ENCODE measurements around the gene CYLD. TPM values are rescaled to one million over a fixed set of nuclear protein-coding genes. Genes with fewer than 3 reads are reported as not detected.

CYLD gene
- total RNA-seq, 4 donors from 2014 or later = 31.1 to 77.6 (median 50.2) TPM

DNA sequence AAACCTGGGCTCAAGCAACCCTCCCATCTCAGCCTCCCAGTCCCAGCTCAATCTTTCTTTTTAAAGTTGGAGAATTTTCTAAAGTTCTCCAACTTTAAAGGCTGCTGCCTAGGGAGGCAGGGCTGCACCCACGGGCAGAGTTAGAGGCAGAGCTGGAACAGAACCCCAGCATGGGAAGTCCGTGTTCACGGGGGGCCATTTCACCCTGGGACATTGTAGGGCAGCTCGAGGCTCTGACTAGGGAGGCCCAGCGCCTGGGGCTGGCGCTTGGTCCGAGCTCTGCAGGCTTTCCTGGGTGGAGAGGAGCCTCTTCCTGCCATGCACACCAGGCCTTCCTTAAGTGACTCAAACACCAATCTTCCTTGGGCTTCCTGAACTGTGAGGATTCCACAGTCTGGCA, 70.2 kb downstream of the CYLD start:
- no peak for DNase-seq (ENCODE audit: low spot score in 2 of 2)
- WGBS = 87% methylated on average over 5 of the region's 7 CpGs
- H3K4me3 ChIP-seq = no peak overlapping the region
- no peak for TF ChIP-seq EP300 (IDR thresholded peaks at IDR 0.05)
- TF ChIP-seq POLR2AphosphoS5 (IDR thresholded peaks at IDR 0.05) = no peak
- TF ChIP-seq, protein P1, sequence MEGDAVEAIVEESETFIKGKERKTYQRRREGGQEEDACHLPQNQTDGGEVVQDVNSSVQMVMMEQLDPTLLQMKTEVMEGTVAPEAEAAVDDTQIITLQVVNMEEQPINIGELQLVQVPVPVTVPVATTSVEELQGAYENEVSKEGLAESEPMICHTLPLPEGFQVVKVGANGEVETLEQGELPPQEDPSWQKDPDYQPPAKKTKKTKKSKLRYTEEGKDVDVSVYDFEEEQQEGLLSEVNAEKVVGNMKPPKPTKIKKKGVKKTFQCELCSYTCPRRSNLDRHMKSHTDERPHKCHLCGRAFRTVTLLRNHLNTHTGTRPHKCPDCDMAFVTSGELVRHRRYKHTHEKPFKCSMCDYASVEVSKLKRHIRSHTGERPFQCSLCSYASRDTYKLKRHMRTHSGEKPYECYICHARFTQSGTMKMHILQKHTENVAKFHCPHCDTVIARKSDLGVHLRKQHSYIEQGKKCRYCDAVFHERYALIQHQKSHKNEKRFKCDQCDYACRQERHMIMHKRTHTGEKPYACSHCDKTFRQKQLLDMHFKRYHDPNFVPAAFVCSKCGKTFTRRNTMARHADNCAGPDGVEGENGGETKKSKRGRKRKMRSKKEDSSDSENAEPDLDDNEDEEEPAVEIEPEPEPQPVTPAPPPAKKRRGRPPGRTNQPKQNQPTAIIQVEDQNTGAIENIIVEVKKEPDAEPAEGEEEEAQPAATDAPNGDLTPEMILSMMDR (IDR thresholded peaks at IDR 0.05) = no peak
- TF ChIP-seq POLR2A (IDR thresholded peaks at IDR 0.05) = no peak
- H3K27me3 ChIP-seq = no peaks in the 10 kb centered on the region
- H3K27ac ChIP-seq = no peak overlapping the region
- no peaks in the 10 kb centered on the region for H3K9me3 ChIP-seq
- H3K36me3 ChIP-seq = no peaks in the 10 kb centered on the region
- no peaks in the 10 kb centered on the region for H3K4me1 ChIP-seq

DNA sequence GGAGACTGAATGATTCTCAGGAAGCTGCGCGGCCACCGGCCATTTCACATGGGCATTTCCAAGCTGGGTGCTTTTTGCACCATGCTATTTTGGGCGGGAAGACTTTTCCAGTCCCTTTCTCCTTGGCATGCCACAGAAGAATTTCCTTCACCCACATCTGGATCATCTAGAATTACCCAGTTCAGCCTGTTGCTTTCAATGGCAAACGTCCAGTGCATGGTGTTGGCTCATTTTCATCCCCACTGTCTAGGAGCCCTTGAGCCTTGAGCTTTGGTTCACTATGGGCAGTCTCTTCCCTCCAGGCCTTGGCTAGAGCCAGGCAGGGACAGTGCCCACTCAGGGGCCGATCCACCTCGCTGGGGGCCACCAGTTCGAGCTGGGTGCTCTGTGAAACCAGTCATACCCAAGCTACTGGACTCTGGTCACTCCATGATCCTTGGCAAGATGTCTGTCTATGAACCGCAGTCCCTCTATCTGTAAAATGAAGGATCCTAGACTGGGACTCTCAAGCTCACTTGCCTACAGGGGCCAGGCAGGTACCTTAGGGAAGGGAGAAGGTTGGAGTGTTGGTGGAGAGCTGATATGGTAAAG, 71.1 kb downstream of the CYLD start:
- TF ChIP-seq, protein P1 (IDR thresholded peaks at IDR 0.05) = no peak
- TF ChIP-seq POLR2A (IDR thresholded peaks at IDR 0.05) = no peak
- no peak for TF ChIP-seq EP300 (IDR thresholded peaks at IDR 0.05)
- no peak for TF ChIP-seq POLR2AphosphoS5 (IDR thresholded peaks at IDR 0.05)
- H3K36me3 ChIP-seq = no peaks in the 10 kb centered on the region
- no peaks in the 10 kb centered on the region for H3K27me3 ChIP-seq
- H3K27ac ChIP-seq = no peak overlapping the region
- no peak for DNase-seq (ENCODE audit: low spot score in 2 of 2)
- no peaks in the 10 kb centered on the region for H3K9me3 ChIP-seq
- H3K4me3 ChIP-seq = no peak overlapping the region
- no peaks in the 10 kb centered on the region for H3K4me1 ChIP-seq
- 87% methylated on average over 9 of the region's 9 CpGs for whole genome bisulfite sequencing

DNA sequence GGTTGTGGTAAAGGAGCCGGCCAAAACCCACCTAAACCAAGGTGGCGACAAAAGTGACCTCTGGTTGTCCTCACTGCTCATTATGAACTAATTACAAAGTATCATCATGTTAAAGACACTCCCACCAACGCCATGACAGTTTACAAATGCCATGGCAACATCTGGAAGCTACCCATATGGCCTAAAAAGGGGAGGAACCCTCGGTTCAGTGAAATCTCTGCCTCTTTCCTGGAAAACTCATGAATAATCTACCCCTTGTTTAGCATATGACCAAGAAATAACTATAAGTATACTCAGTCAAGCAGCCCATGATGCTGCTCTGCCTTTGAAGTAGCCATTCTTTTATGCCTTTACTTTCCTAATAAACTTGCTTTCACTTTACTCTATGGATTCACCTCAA, 72.2 kb downstream of the CYLD start:
- no peak for DNase-seq (ENCODE audit: low spot score in 2 of 2)
- TF ChIP-seq, protein P1 (IDR thresholded peaks at IDR 0.05) = no peak
- TF ChIP-seq POLR2A (IDR thresholded peaks at IDR 0.05) = no peak
- TF ChIP-seq POLR2AphosphoS5 (IDR thresholded peaks at IDR 0.05) = no peak
- no peak for TF ChIP-seq EP300 (IDR thresholded peaks at IDR 0.05)
- no peaks in the 10 kb centered on the region for H3K9me3 ChIP-seq

DNA sequence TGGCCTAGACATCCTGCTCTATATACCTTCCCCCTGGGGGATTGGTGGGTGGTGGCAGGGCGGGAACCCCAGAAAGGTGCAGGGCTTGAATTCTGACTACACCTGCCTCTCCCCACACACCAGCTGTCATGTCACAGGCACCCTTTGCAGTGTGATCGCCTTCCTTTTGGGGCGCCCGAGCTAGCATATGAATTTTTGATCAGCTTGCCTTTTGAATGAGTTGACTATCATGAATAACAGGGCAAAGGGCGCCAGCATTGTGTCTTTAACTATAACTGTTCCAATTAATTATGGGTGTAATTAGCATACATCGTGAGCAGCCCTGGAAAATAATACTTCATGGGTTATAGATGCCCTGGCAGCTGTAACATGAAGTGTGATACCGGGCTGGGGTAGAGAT, 72.7 kb downstream of the CYLD start:
- Histone ChIP-seq H3K4me3 (no peak overlapping the region), H3K27me3 (no peaks in the 10 kb centered on the region), H3K9me3 (no peaks in the 10 kb centered on the region), H3K27ac (no peak overlapping the region), H3K4me1 (no peaks in the 10 kb centered on the region), H3K36me3 (no peaks in the 10 kb centered on the region)
- TF ChIP-seq, protein P1 (IDR thresholded peaks at IDR 0.05) = no peak
- TF ChIP-seq EP300 (IDR thresholded peaks at IDR 0.05) (no peak), POLR2A (IDR thresholded peaks at IDR 0.05) (no peak), POLR2AphosphoS5 (IDR thresholded peaks at IDR 0.05) (no peak)
- no peak for DNase-seq (ENCODE audit: low spot score in 2 of 2)
- 88% methylated on average over 7 of the region's 7 CpGs for WGBS

More for the DNA sequence above, 72.2 kb downstream of the CYLD start:
- no peaks in the 10 kb centered on the region for H3K36me3 ChIP-seq
- H3K27me3 ChIP-seq = no peaks in the 10 kb centered on the region
- H3K4me1 ChIP-seq = no peaks in the 10 kb centered on the region
- H3K27ac ChIP-seq = no peak overlapping the region
- WGBS = 75% methylated on average over 4 of the region's 4 CpGs
- no peak overlapping the region for H3K4me3 ChIP-seq

DNA sequence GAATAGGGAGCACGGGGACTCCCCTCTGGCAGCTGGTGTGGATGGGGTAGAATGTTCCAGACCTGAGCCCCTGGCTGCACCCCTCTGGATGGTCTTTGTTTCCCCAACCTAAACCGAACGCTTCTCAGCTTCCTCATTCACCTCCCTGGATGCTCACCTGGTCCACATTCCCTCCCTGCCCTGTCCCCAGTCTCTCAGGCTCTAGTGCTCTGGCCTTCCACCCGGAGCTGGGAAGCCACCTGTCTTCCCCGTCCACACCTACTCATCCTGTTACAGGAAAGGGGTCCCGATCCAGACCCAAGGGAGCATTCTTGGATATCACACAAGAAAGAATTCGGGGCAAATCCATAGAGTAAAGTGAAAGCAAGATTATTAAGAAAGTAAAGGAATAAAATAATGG, 73.5 kb downstream of the CYLD start:
- no peak for DNase-seq (ENCODE audit: low spot score in 2 of 2)
- Histone ChIP-seq H3K9me3 (no peaks in the 10 kb centered on the region), H3K27ac (no peak overlapping the region), H3K27me3 (no peaks in the 10 kb centered on the region), H3K4me3 (no peak overlapping the region), H3K4me1 (no peaks in the 10 kb centered on the region), H3K36me3 (no peaks in the 10 kb centered on the region)
- TF ChIP-seq POLR2AphosphoS5 (IDR thresholded peaks at IDR 0.05) = no peak
- no peak for TF ChIP-seq EP300 (IDR thresholded peaks at IDR 0.05)
- no peak for TF ChIP-seq POLR2A (IDR thresholded peaks at IDR 0.05)
- TF ChIP-seq, protein P1 (IDR thresholded peaks at IDR 0.05) = no peak
- WGBS = 91% methylated on average over 7 of the region's 7 CpGs

Measured in suprapubic skin (tissue), 4 donors.